GM23338 (cell line): ENCODE data around the gene ABCD1. TPM values are rescaled to one million over a fixed set of nuclear protein-coding genes. Genes with fewer than 3 reads are reported as not detected.

Source experiments
- ATAC-seq: fragments of 200-7000 bp; cut with Tn5 transposase; 3 replicates; pipeline ENCODE4 v1.9.1; 2020
- DNase-seq: peaks from one replicate; pipeline ENCODE4 v3.0.0-alpha.2; 2015; ENCODE audit warnings: low spot score
- H2AFZ ChIP-seq: fragments of 200-600 bp; sonication (generic); 2 replicates; pipeline ENCODE4 v1.8.0; 2016; ENCODE audit warnings: antibody characterized with exemption, mild to moderate bottlenecking, moderate library complexity
- H3F3A ChIP-seq: fragments of 200-600 bp; sonication (generic); replicated peaks from 2 replicates; pipeline ENCODE4 v1.8.0; 2017; ENCODE audit warnings: antibody characterized with exemption, mixed run types, low read depth
- H3K27ac ChIP-seq: fragments of 200-600 bp; sonication (generic); 2 replicates; pipeline ENCODE4 v1.6.1; 2016; ENCODE audit warnings: low read depth
- H3K27me3 ChIP-seq: fragments of 200-600 bp; sonication (generic); 2 replicates; pipeline ENCODE4 v1.8.0; 2016; ENCODE audit warnings: mild to moderate bottlenecking, mixed run types, moderate library complexity; ENCODE audit not compliant: insufficient read depth
- H3K36me3 ChIP-seq: fragments of 200-600 bp; sonication (generic); 2 replicates; pipeline ENCODE4 v1.8.0; 2016; ENCODE audit warnings: mild to moderate bottlenecking; ENCODE audit not compliant: insufficient read depth
- H3K4me1 ChIP-seq: fragments of 200-600 bp; sonication (generic); 2 replicates; pipeline ENCODE4 v1.8.0; 2016; ENCODE audit warnings: mild to moderate bottlenecking, moderate library complexity; ENCODE audit not compliant: insufficient read depth
- H3K4me2 ChIP-seq: fragments of 200-600 bp; sonication (generic); 2 replicates; pipeline ENCODE4 v1.7.1; 2017; ENCODE audit warnings: mixed run types
- H3K4me3 ChIP-seq: fragments of 200-600 bp; sonication (generic); 2 replicates; pipeline ENCODE4 v1.6.1; 2016; ENCODE audit warnings: mixed run types
- H3K79me2 ChIP-seq: fragments of 200-600 bp; sonication (generic); replicated peaks from 2 replicates; pipeline ENCODE4 v1.8.0; 2017; ENCODE audit warnings: mild to moderate bottlenecking; ENCODE audit not compliant: insufficient read depth
- H3K9me2 ChIP-seq: fragments of 200-600 bp; sonication (generic); 2 replicates; pipeline ENCODE4 v1.8.0; 2017; ENCODE audit not compliant: insufficient read depth
- H4K20me1 ChIP-seq: fragments of 200-600 bp; sonication (generic); replicated peaks from 2 replicates; pipeline ENCODE4 v1.8.0; 2017; ENCODE audit warnings: mild to moderate bottlenecking; ENCODE audit not compliant: insufficient read depth
- H3K27ac Mint-ChIP-seq: 2 replicates; pipeline ENCODE4 v1.8.0; 2020; ENCODE audit warnings: inconsistent platforms, mild to moderate bottlenecking, moderate library complexity, mixed read lengths
- H3K27me3 Mint-ChIP-seq: 3 replicates; pipeline ENCODE4 v1.8.0; 2022; ENCODE audit warnings: low read depth, mild to moderate bottlenecking, moderate library complexity, mixed read lengths, inconsistent platforms; ENCODE audit not compliant: insufficient read depth, poor library complexity
- H3K36me3 Mint-ChIP-seq: 3 replicates; pipeline ENCODE4 v1.8.0; 2021; ENCODE audit warnings: low read depth, mild to moderate bottlenecking, inconsistent platforms, moderate library complexity, mixed read lengths
- H3K4me1 Mint-ChIP-seq: 3 replicates; pipeline ENCODE4 v1.8.0; 2020; ENCODE audit warnings: mild to moderate bottlenecking, inconsistent platforms, mixed read lengths
- H3K4me3 Mint-ChIP-seq: 3 replicates; pipeline ENCODE4 v1.8.0; 2021; ENCODE audit warnings: moderate library complexity, mild to moderate bottlenecking, inconsistent platforms, mixed read lengths
- H3K9me3 Mint-ChIP-seq: 3 replicates; pipeline ENCODE4 v1.8.0; 2020; ENCODE audit warnings: moderate library complexity, mild to moderate bottlenecking, inconsistent platforms, mixed read lengths
- CREB1 ChIP-seq: fragments of 250-450 bp; sonication (Bioruptor Pico); IDR thresholded peaks from 2 replicates; pipeline ENCODE4 v1.5.0; 2020; ENCODE audit warnings: low read depth, mild to moderate bottlenecking, moderate library complexity
- EZH2 ChIP-seq: fragments of 200-600 bp; sonication (generic); IDR thresholded peaks from one replicate; pipeline ENCODE4 v1.8.0; 2017; ENCODE audit warnings: antibody characterized with exemption, mild to moderate bottlenecking, low read depth; ENCODE audit not compliant: unreplicated experiment
- EZH2phosphoT487 ChIP-seq: fragments of 200-600 bp; sonication (generic); IDR thresholded peaks from one replicate; pipeline ENCODE4 v1.8.1; 2018; ENCODE audit warnings: antibody characterized with exemption; ENCODE audit not compliant: unreplicated experiment
- JUNB ChIP-seq: IDR thresholded peaks from one replicate; pipeline ENCODE4 v1.6.1; 2016; ENCODE audit warnings: antibody characterized with exemption; ENCODE audit not compliant: unreplicated experiment
- NANOG ChIP-seq: IDR thresholded peaks from 2 replicates; pipeline ENCODE4 v1.6.1; 2016; ENCODE audit warnings: antibody characterized with exemption, borderline replicate concordance
- REST ChIP-seq: IDR thresholded peaks from one replicate; pipeline ENCODE4 v1.6.1; 2018; ENCODE audit warnings: antibody characterized with exemption; ENCODE audit not compliant: unreplicated experiment
- STAT1 ChIP-seq: IDR thresholded peaks from one replicate; pipeline ENCODE4 v1.6.1; 2016; ENCODE audit warnings: antibody characterized with exemption; ENCODE audit not compliant: unreplicated experiment
- ZNF114 ChIP-seq: fragments of 250-450 bp; sonication (Bioruptor Pico); IDR thresholded peaks from 2 replicates; pipeline ENCODE4 v1.5.0; 2020; ENCODE audit warnings: mild to moderate bottlenecking, moderate library complexity
- ZNF331 ChIP-seq: fragments of 250-450 bp; sonication (Bioruptor Pico); IDR thresholded peaks from 2 replicates; pipeline ENCODE4 v1.5.0; 2020; ENCODE audit warnings: low read depth, mild to moderate bottlenecking, moderate library complexity
- polyA plus RNA-seq: library from polyadenylated mRNA; unstranded; fragments of >200 nt; fragmentation: Nextera tagmentation; extraction: Ambion mirVana; gene quantifications from 2 replicates; pipeline ENCODE4 v1.2.1, GENCODE V29; 2016
- total RNA-seq: library from RNA; depleted of rRNA; stranded (reverse); fragments of >200 nt; shearing (Covaris generic); gene quantifications from 2 replicates; pipeline ENCODE4 v1.2.3, GENCODE V29; 2014
- TF ChIP-seq, protein P1 (sequence below): IDR thresholded peaks from 2 replicates; pipeline ENCODE4 v1.6.1; 2016; ENCODE audit warnings: antibody characterized with exemption
- TF ChIP-seq, protein P2 (sequence below), 2 experiments: fragments of 200-600 bp in 1 of 2; sonication (generic) in 1 of 2; conservative IDR thresholded peaks; 2 replicates each; pipeline versions ENCODE4 v1.5.1 to v1.6.1; 2016 to 2017; ENCODE audit warnings: antibody characterized with exemption in 2 of 2, low read depth in 2 of 2, mild to moderate bottlenecking in 2 of 2, moderate library complexity in 1 of 2

Gene ABCD1
- total and polyA plus RNA-seq, 2 experiments from 2014 or later, result 2.4 to 8.9 TPM

- peak overlapping the region; percentile 66 for H3K4me3 Mint-ChIP-seq
- no peaks in the 10 kb centered on the region for H4K20me1 ChIP-seq
- H3K27ac ChIP-seq, result no peak overlapping the region
Measured at GRCh38 chrX:153689654-153690465, 34.8 kb upstream of the ABCD1 start.

GRCh38 chrX:153690466-153690865 lies 34.2 kb upstream of the ABCD1 start:
- Mint-ChIP-seq H3K4me1 (peaks cover 11% of the 10 kb centered on the region), H3K27me3 (peaks cover 4% of the 10 kb centered on the region), H3K4me3 (peak overlapping the region; percentile 32; the same call in 1 of the 3 replicates), H3K9me3 (peaks cover 3% of the 10 kb centered on the region; the same call in 1 of the 3 replicates), H3K36me3 (peaks cover 9% of the 10 kb centered on the region; the same call in 2 of the 3 replicates), H3K27ac (no peak overlapping the region)
- TF ChIP-seq NANOG (no peak), REST (no peak), EZH2phosphoT487 (no peak), EZH2 (no peak), ZNF331 (CRISPR knock-in tag) (no peak), JUNB (no peak), STAT1 (no peak)
- TF ChIP-seq, protein P1, sequence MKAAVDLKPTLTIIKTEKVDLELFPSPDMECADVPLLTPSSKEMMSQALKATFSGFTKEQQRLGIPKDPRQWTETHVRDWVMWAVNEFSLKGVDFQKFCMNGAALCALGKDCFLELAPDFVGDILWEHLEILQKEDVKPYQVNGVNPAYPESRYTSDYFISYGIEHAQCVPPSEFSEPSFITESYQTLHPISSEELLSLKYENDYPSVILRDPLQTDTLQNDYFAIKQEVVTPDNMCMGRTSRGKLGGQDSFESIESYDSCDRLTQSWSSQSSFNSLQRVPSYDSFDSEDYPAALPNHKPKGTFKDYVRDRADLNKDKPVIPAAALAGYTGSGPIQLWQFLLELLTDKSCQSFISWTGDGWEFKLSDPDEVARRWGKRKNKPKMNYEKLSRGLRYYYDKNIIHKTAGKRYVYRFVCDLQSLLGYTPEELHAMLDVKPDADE, result no peak
- Histone ChIP-seq H3K4me3 (no peak overlapping the region), H3K4me1 (no peaks in the 10 kb centered on the region; the same call in 1 of the 2 replicates), H3F3A (no peaks in the 10 kb centered on the region), H3K4me2 (no peak overlapping the region), H3K9me2 (no peaks in the 10 kb centered on the region), H4K20me1 (no peaks in the 10 kb centered on the region), H2AFZ (no peak overlapping the region), H3K27ac (no peak overlapping the region), H3K79me2 (no peaks in the 10 kb centered on the region), H3K36me3 (no peaks in the 10 kb centered on the region), H3K27me3 (no peaks in the 10 kb centered on the region)
- ATAC-seq (no peak), DNase-seq (no peak)

More at GRCh38 chrX:153689654-153690465, 34.8 kb upstream of the ABCD1 start:
- DNase-seq, result no peak
- peaks cover 4% of the 10 kb centered on the region for H3K27me3 Mint-ChIP-seq
- H3K9me2 ChIP-seq, result no peaks in the 10 kb centered on the region
- no peaks in the 10 kb centered on the region; the same call in 1 of the 2 replicates for H3K4me1 ChIP-seq
- H3K27me3 ChIP-seq, result no peaks in the 10 kb centered on the region
- H2AFZ ChIP-seq, result no peak overlapping the region
- no peaks in the 10 kb centered on the region for H3K36me3 ChIP-seq
- H3K79me2 ChIP-seq, result no peaks in the 10 kb centered on the region
- H3K4me1 Mint-ChIP-seq, result peaks cover 13% of the 10 kb centered on the region
- H3K4me2 ChIP-seq, result peak overlapping the region; percentile 66; the same call in 1 of the 2 replicates
- H3K27ac Mint-ChIP-seq, result no peak overlapping the region
- TF ChIP-seq CREB1 (CRISPR knock-in tag) (no peak), EZH2 (no peak), ZNF114 (CRISPR knock-in tag) (no peak)
- TF ChIP-seq, protein P1, result no peak
- TF ChIP-seq, protein P2, sequence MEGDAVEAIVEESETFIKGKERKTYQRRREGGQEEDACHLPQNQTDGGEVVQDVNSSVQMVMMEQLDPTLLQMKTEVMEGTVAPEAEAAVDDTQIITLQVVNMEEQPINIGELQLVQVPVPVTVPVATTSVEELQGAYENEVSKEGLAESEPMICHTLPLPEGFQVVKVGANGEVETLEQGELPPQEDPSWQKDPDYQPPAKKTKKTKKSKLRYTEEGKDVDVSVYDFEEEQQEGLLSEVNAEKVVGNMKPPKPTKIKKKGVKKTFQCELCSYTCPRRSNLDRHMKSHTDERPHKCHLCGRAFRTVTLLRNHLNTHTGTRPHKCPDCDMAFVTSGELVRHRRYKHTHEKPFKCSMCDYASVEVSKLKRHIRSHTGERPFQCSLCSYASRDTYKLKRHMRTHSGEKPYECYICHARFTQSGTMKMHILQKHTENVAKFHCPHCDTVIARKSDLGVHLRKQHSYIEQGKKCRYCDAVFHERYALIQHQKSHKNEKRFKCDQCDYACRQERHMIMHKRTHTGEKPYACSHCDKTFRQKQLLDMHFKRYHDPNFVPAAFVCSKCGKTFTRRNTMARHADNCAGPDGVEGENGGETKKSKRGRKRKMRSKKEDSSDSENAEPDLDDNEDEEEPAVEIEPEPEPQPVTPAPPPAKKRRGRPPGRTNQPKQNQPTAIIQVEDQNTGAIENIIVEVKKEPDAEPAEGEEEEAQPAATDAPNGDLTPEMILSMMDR (conservative IDR thresholded peaks at IDR 0.05; ENCODE audit: low read depth in 2 of 2), result peak; percentile 14 to 41; a peak in 3 of 4 replicates
- peaks cover 3% of the 10 kb centered on the region; the same call in 1 of the 3 replicates for H3K9me3 Mint-ChIP-seq
- H3K36me3 Mint-ChIP-seq, result peaks cover 9% of the 10 kb centered on the region; the same call in 2 of the 3 replicates
- peak; percentile 26 for ATAC-seq
- H3F3A ChIP-seq, result no peaks in the 10 kb centered on the region
- H3K4me3 ChIP-seq, result peak overlapping the region; percentile 48
